Left cardiac atrium (tissue), 4 donors: ENCODE results near the gene C20orf173. TPM values are rescaled to one million over a fixed set of nuclear protein-coding genes. Genes with fewer than 3 reads are reported as not detected.
"Not testable (repeated sequence)": the region's sequence is repeated elsewhere in the genome, so short reads cannot be mapped to it uniquely, and the experiment has no call there.

ENCODE experiments used
- ATAC-seq, 2 donors: fragments of 200-7000 bp; cut with Tn5 transposase; one replicate each; pipeline ENCODE4 v1.9.1; 2020; ENCODE audit warnings: mild to moderate bottlenecking in 2 of 2, moderate library complexity in 2 of 2
- DNase-seq: peaks from one replicate; pipeline ENCODE4 v3.0.0-alpha.2; 2020
- intact Hi-C, 2 donors: fragments of 100-400 bp; cut with DNase I; formaldehyde crosslinking; loops; one replicate each; pipeline versions ENCODE4 v1.14.1 to v1.15.1; 2022 to 2023
- long read RNA-seq: library from polyadenylated mRNA; unstranded; transcript quantifications from one replicate; pipeline ENCODE4 v2.0.0, GENCODE V29; 2021
- total RNA-seq, 2 donors: library from RNA; stranded (reverse); fragmentation: NEBNext Ultra II Directional; extraction: Animal tissue kit (Norgen Biotek cat#: 25700); gene quantifications; one replicate each; pipeline ENCODE4 v1.2.1, GENCODE V29; 2021
- donor health status: DM: no; HTN: yes; CAD: no.
- donor health status: DM: no; HTN: yes; CAD: no; lungs with severe emphysema.
- donor health status: DM: yes; HTN: yes; CAD: no.
- donor health status: Dilated cardiomyopathy.

Gene C20orf173, protein sequence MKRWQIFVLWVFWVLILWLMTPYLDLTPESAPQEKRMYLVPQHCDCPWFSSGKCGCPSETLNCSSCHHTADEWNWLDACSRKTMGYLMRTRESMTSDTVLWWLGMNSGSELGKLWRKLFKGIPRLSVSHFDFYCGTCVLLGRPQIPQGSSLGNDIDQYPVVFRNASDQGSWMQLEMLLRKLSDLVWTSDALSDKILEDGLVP
- not detected for total RNA-seq
- long read RNA-seq: 0 reads

DNA sequence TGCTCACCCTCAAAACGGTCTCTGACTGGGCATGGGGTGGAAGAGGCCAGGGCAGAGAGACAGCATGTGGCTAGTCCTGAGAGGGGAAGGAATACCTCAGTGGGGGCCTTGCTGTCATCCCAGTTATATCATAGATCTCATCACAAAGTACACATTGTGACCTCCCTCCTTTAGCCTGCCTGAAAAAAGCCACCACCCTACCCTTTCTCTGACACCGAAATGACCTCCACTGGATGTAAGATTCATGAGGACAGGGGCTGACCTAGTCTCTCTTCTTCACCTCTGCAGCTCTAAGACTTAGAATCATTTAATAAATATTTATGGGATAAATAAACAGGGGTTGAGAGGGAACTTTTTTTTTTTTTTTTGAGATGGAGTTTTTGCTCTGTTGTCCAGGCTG is at the start of gene C20orf173:
TSS of gene C20orf173 (minus strand) at position 101 of the 400 bp plus-strand sequence. CDS start 279 bp downstream, outside the sequence.
- ATAC-seq (no peak), DNase-seq (no peak)
- intact Hi-C loops: no loop called here

DNA sequence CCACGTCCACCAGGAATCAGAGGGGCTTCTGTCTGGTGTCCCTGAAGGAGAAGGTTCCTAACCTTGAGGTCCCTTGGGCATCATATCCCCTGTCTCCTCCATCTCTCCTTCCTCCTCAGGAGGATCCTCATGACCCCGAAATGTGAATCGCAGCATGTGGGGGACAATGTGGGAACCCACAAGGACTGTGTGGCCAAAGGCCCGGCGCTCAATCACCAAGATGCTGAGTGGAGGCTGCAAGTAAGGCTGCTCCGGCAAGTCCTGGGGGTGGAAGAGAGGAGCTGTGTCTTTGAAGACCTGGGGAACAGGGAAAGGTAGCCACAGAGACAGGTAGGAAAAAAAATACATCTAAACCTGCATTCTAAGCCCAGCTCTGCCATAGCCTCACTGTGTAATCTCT is 49.7 kb upstream of the C20orf173 start:
- intact Hi-C loops: no loop called here
- no peak for DNase-seq
- no peak for ATAC-seq

DNA sequence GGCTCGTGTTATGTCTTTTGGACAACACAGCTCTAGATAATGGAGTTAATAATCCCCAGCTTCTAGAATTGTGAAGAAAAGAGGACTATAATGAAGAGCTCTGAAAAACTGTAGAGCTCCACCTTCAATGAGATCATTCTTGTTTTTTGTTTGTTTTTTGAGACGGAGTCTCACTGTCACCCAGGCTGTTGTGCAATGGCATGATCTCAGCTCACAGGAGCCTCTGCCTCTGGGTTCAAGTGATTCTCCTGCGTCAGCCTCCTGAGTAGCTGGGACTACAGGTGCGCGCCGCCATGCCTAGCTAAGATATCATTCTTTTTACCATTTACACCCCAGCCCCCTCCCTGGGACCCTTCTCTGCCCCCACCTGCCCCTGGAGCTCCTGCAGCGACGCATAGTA is 49.0 kb upstream of the C20orf173 start:
- ATAC-seq: no peak
- intact Hi-C loops: no loop called here
- DNase-seq: no peak

DNA sequence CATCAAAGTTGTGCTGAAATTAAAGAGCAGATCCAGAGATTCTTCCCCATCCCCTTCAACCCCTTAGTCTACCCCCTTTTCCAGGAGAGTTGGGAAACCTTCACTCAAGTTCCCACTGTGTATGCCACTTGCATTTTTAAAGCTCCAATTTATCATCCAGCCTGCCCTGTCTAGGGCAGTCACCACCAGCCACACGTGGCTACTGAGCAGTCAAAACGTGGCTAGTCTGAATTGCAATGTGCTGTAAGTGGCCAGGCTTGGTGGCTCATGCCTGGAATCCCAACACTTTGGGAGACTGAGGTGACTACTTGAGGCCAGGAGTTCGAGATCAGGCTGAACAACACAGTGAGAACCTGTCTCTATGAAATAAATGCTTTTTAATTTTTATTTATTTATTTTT is 47.4 kb upstream of the C20orf173 start:
- ATAC-seq (no peak), DNase-seq (no peak)
- intact Hi-C loops: no loop called here

DNA sequence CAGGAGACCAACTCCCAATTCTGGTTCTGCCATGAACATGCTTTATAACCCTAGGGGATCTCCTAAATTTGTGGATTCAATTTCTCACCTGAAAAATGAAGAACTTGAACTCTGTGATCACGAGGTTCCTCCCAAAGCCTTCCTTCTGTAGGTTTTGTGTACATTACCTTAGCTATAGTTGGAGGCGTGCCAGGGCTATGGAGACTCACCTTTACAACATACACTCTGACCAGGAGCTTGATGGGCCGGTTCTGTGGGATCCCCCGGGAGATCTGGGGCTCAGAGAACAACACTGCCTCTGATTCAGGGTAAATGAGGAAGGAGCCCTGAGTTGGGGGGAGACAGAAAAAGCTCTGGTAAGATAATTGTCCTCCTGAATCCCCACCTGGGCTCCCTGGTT is 46.5 kb upstream of the C20orf173 start:
- ATAC-seq (no peak), DNase-seq (no peak)
- intact Hi-C loops: no loop called here

DNA sequence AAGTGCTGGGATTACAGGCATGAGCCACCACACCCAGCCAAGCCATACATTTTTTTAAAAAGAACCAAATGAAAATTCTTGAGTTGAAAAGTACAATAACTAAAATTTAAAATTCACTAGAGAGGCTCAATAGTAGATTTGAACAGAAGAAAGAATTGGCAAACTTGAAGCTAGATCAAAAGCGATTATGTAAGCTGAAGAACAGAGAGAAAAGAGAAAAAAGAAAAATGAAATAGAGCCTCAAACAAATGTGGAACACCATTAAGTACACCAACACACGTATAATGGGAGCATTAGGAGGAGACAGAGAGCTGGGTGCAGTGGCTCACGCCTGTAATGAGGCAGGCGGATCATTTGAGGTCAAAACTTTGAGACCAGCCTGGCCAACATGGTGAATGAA is 43.4 kb upstream of the C20orf173 start:
- DNase-seq (no peak), ATAC-seq (no peak)
- intact Hi-C loops: no loop called here

DNA sequence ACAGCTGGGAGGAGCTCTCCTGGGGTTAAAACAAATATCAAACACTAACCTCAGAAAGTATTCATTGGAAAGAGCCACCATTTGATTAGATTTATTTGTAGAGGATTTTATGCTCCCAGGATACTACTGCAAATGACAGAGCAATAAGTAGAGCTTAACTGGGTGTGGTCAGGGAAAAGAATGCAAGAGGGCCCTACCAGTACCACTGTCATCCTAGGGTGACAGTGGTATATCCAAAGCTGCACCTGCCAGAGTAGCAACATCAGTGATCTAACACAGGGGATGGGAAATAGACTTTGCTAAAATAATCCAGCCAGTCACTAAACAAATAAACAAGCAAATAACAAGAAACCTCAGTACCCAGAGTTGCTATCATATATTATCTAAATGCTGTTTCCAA is 42.1 kb upstream of the C20orf173 start:
- intact Hi-C loops: no loop called here
- ATAC-seq (no peak), DNase-seq (no peak)

DNA sequence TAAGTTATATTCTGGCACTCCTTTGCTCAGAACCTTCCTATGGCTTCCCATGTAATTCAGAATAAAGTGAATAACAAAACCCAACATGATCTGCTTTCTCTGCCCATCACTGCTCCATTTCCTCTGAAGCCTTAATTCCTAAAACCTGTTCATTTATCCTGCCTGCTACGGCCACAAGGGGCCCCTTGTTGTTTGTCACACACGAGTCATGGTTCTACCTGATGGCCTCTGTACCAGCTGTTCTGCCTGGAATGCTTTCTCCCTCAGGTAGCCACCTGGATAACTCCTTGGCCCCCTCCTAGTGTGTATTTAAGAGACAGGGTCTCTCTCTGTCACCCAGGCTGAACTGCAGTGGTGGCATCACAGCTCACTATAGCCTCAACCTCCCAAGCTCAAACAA is 39.2 kb upstream of the C20orf173 start:
- intact Hi-C loops: no loop called here
- ATAC-seq (no peak), DNase-seq (no peak)

DNA sequence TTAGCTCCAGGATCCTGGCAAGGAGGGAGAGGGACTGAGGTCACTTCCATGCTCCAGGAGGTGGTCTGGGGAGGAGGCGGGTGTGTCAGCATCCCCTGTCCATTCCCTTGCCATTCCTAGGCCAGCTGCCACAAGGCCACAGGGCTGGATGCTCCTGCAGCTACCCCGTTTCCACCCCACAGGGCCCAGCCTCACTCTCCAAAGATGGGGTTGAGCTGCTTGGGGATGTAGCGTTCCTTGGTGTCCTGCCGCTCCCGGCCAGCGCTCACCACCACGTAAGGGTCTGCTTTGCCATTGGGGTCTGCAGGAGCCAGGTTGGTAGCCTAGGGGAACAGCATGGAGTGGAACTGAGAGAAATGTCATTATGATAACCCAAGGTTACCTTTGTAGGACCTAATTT is 35.5 kb upstream of the C20orf173 start:
- ATAC-seq (no peak), DNase-seq (no peak)
- intact Hi-C loops: no loop called here

DNA sequence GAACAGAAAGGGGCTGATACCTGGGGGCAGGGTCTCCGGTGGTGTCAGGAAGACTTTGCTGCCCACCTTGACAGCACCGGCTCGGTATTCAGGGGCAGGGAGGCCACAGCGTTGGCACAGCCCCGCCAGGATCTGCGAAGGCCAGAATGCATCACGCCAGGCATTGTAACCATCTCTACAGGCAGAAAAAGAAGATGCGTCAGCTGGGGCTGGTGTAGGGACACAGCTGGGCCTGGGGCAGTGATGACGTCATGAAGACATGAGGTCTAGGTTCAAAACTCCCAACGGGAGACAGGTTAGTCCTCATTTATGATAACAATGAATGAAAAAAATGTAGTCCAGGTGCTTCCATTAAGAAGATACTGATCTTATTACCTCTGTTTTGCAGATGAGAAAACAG is 34.4 kb upstream of the C20orf173 start:
- no peak for DNase-seq
- intact Hi-C loops: no loop called here

DNA sequence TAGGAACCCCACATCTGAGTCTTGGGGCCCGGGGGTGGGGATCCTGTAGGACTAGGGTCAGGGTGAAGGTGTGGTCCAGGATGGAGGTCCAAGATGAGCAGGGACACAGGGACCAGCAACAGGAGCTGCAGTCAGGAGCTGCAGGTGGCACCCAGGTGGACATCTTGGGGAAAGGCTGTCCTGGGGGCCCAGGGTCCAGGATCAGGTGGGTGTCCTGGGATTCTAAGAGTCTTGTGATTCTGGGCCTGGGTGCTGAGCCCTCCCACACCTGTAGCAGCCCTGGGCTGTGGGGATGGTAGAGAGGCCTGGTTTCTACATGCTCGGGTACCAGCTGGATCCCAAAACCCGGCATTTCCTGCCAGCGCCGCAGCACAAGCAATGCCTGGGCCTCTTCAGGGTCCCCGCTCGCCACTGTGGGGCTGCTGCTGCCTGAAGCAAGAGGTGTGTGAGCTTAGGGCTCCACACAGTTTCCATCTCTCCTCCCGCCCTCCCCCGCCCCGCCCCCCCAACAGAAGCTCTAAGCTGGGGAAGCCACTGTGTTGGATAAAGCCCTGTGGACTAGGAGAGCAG is 33.2 kb upstream of the C20orf173 start:
- intact Hi-C loops: no loop called here
- DNase-seq (no peak), ATAC-seq (no peak)

More for the DNA sequence above, 34.4 kb upstream of the C20orf173 start:
- ATAC-seq: no peak

DNA sequence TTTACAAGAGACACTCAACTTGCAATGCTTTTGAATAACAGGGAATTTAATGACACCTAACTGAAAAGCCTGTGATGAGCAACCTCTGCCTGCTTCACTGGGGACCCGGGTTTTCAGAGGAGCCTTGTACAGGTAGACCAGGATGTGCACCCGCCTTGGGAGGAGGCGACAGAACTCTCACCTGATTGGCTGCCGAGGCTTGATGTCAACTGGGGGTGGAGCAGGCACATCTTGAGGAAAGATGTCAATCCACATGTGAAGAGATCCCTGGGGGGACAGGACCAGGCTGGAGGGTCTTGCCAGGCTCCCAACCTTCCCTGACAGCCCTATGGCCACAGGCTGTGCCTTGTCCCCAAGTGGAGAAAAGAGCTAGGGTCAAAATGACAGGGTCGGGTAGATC is 32.2 kb upstream of the C20orf173 start:
- ATAC-seq (no peak), DNase-seq (no peak)
- intact Hi-C loops: no loop called here

DNA sequence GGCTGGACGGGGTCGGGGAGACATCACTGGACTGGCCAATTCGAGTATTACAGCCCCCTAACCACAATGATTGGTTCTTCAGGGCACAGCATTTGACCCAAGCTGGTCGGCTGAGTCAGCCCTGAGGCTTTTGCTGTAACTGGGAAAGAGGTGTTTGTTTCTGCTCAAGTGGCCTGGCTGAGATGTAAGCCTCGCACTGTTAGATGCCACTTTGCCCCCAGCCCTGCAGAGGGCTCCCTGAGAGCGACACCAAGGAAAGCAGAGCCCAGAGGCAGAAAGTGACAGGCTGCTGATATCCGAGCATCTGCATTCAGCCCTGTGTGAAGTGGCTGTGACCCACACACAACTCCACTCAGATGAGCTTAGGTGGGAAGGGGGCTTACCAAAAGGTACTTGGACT is 31.8 kb upstream of the C20orf173 start:
- intact Hi-C loops: no loop called here
- DNase-seq (no peak), ATAC-seq (peak; percentile 58 to 72)

DNA sequence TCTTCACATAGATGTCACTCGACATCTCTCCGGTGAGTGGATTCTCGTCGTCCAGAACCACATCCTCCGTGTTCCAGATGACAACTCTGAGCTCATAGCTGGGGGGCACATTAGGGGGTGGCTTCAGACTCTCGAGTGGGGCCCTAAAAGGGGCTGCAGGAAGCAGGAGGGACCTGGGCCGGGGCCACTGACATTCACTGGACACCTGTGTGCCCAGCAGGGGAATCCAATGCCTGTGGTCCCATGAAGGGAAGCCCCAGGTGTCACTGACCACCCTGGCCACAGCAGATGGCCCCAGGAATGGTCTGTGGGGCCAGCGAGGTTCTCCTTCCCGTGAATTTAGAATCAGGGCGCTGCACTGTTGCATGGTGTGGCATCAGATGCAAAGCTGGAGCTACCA is 31.1 kb upstream of the C20orf173 start:
- ATAC-seq (no peak), DNase-seq (no peak)
- intact Hi-C loops: no loop called here

DNA sequence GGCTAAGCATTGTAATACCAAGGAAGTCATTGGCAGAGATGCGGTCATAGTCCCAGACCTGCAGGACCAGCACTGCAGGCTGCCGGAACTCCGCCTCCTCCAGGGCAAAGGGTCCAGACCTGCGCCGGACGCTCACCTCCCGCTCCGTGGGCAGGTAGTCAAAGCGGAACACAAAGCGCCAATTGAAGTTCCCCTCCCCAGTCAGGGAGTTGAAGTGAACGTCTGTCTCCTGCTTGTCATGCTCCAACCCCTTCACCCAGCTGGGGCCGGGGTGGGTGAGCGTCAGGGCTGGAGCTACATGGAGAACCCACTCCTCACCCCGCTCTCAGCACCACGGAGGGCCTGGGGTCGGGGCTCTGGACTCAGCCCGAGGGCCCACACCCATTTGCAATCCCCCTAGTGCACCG is 30.7 kb upstream of the C20orf173 start:
- intact Hi-C loops: no loop called here
- DNase-seq (no peak), ATAC-seq (no peak)

DNA sequence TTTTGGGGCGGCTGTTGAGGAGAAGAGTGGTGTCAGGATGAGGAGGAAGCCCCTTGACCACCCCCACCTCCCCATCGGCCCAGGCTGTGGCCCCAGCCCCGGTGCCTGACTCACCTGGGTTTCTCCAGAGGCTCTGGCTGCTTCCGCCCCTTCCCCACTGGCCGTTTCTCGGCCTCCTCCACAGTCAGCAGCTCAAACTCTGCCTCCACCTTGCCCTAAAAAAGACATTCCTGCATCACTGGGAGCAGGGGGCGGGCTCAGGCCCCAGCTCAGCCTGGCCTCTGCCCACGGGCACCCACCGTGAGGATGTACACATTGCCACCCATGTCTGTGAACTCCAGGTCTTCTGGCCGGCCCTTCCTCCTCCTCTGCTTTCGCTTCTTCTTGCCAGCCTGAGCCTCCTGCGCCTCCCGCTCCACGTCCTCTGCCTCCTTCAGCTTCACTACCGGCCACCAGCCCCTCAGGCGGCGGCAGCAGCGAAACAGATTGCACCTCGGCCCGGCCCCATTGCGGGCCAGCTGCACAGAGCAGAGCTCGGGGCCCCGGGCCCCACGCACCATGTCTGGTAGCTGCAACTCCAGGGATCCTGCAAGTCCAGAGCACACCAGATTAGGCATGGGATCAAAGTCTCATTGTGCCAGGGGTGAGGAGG is 29.7 kb upstream of the C20orf173 start:
- DNase-seq (no peak), ATAC-seq (no peak)
- intact Hi-C loops: no loop called here

DNA sequence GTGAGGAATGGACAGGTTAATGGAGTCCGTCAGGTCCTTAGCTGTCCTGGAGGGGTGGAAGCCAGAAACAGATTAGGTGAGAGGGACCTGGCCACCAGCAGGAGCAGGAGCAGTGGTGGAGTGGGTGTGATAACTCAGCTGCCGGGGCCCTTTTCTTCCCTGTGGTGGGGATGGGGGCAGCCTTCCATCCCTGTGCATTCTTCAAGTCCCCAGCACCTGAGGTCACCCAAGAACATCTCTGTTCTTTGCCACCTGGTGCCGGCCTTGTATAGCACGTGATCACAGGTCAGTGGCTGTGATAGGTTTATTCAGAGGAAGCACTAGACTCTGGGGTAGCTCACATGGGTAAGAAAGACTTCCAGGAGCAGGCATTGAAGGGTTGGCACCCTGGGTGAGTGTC is 29.0 kb upstream of the C20orf173 start:
- no peak for DNase-seq
- no peak for ATAC-seq
- intact Hi-C loops: no loop called here

DNA sequence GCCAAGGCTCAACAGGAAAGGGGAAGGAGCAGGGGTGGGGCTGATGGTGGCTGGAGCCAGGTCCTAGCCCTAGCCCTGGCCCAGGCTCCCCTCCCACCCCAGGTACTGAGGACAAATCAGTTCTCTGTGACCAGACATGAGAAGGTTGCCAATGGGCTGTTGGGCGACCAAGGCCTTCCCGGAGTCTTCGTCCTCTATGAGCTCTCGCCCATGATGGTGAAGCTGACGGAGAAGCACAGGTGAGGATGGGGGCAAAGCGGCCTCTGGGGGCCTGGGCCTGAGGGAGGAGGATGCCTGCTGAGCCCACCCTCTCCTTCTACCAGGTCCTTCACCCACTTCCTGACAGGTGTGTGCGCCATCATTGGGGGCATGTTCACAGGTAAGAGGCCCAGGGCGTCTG is 27.4 kb upstream of the C20orf173 start:
- intact Hi-C loops: no loop called here
- ATAC-seq (no peak), DNase-seq (no peak)

DNA sequence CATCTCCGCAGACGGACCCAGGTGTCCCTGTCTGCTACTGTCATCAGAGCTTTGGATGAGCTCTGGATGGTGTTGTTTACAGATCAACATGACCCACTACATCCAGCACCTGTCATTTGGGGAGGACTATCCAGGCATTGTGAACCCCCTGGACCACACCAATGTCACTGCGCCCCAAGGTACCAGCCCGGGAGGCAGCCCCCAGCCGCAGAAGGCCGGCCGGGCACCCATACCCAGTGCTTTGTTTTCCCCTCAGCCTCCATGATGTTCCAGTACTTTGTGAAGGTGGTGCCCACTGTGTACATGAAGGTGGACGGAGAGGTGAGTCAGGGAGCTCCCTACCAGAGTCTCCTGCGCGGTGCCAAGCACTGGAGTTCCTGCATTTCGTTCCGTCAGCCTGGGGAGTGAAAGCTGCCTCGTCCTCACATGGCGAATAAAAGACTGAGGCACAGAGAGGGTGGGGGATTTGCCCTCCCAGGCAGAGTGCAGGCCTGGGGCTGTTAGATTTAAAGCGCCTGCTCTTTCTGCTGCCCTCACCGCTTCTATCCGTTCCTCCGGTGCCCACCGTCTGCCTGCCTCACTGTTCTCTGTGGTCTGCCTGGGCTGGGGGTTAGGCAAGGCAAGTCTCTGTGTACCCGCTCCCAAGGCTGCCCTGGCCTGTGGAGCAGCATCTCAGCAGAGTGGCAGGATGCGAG is 26.6 kb upstream of the C20orf173 start:
- no peak for ATAC-seq
- intact Hi-C loops: no loop called here

DNA sequence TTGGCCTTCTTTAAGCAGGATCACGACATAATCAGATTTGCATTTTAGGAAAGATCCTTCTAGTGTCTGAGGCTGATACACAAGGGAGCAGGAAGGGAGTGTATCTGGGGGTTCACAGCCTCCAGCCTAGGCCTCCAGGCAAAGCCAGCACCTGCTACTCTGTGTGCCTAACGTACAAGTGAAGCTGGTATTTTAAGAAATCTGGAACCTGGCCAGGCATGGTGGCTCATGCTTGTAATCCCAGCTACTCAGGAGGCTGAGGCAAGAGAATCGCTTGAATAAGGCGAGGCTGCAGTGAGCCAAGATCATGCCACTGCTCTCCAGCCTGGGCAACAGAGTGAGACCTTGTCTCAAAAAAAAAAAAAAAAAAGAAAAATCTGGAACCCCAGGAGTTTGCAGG is 26.0 kb upstream of the C20orf173 start:
- DNase-seq, intact Hi-C loops: not testable (repeated sequence)

More for the DNA sequence above, 26.6 kb upstream of the C20orf173 start:
- DNase-seq: no peak

More for the DNA sequence above, 26.0 kb upstream of the C20orf173 start:
- not testable (repeated sequence) for ATAC-seq
